ENCODE measurements around the gene STIM1.

The STIM1 gene

DNA sequence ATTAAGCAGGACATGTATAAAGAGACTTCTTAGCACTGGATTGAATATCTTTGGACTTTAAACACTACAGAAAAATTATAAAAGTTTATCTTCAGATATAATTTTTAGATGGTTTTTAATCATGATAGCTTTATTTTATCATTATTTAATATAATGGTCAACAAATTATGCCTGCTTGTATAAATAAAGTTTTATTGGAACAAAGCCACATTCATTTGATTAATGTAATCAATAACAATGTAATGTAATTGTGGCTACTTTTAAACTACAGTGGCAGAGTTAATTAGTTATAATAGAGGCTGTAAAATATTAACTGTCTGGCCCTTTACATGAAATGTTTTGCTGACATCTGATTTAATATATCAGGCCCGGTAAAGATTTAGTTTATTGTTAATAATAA lies 70.0 kb downstream of the STIM1 start:
- DNase-seq, result no peak

DNA sequence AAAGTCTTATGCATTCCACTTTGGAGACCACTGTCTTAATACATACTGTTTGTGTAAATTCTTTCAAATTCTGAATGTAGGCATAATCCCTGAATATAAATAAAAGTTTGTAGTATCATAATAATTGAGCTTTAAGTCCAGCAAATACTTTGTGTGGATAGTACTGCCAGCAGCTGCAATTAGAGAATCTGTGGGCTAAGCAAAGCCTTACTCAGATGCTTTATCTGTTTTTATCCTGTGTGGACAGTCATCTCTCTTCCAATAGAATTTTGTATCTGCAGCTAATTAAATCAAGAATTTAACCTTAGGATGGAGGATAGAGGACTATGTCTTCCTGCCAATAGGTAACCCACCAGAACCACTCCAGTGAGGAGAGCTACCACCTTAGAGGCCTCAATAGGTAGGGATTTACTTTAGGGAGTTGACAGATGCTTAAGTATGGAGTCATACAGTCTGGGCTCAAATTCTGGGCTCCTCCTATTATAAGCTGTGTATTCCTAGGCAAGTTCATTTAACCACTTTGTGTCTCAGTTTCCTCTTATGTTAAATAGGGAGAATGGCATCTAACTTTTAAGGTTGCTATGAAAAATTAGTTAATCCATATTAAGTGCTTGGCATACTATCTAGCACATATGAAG lies 71.1 kb downstream of the STIM1 start:
- DNase-seq, result no peak

DNA sequence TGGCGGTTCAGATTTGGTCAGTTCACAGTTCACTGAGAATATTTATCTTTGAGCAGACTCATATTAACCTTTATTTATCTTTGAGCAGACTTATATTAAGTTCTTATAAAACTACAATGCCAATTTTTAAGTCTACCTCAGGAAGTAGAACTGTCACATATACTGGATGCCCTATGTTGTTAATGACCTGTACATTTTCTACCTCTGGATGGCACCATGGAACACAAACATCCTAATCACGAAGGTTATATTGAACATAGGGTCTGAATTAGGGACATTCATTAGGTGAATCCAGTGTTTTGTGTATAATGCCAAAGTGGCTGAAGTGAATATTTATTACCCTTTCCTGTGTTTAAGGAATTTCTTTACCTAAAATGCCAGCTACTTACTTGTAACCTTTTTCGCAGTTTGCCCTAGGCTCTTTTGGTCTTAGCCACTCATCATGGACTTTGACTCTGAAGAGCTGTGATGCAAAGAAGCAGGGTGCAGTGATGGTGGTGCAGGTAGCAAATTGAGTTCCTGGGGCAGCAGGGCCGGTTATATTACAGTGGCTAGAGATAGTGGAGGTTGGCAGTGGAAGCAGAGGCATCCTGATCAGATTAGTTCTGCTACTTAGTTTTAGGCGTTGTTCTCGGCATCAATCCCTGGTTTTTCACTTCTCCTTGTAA lies 71.8 kb downstream of the STIM1 start:
- no peak for DNase-seq

DNA sequence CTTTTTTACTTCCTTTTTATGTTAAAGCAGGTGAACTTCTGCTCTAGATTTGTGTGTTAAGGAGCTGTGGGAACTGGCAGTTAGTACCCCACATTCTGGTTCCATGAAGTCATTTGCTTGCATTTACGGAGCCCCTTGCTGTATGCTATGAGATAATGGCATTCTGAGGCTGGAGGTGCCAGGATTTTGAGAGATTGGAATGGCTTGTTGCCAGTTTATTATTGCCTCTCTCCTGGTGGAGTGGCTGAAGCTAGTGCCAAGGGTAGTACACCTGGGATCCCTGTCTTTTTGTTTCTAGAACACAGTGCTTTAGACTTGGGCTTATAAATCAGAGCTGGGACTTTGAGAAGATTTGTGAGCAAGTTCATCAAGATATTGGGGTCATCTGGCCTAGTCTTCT lies 73.8 kb downstream of the STIM1 start:
- no peak for DNase-seq

DNA sequence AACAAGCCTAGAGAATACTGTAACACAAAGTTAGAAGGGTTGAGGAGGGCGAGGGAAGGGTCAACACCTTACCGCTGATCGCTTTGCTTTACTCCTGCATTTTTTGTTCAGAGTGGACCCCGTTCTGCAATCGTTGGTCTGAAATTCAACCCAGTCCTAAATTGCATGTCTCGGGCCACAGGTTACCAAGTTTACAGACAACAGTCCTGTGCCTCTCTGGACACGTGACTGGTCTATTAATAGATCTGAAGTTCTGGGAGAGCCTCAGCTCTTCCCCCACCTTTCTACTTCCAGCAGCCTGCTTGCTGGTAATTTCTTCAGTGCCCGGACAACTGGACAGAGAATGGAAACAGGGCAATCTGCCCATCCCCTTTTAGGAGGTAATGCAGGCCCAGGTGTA lies 74.2 kb downstream of the STIM1 start:
- DNase-seq, result no peak

DNA sequence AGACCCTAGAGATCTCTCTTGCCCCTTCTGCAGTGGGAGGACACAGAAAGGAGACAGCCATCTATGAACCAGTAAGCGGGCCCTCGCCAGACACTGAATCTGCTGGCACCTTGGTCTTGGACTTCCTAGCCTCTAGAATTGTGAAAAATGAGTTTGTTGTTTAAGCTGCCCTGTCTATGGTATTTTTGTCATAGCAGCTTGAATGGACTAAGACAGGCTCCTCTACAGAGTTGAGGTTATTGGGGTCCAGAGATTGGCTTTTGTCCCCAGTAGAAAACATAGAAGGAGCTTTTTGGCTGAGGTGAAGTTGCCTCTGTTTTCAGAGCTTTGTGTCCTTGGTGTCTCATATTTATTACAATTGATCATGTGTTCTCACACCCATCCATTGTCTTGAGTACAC lies 77.2 kb downstream of the STIM1 start:
- DNase-seq, result no peak

DNA sequence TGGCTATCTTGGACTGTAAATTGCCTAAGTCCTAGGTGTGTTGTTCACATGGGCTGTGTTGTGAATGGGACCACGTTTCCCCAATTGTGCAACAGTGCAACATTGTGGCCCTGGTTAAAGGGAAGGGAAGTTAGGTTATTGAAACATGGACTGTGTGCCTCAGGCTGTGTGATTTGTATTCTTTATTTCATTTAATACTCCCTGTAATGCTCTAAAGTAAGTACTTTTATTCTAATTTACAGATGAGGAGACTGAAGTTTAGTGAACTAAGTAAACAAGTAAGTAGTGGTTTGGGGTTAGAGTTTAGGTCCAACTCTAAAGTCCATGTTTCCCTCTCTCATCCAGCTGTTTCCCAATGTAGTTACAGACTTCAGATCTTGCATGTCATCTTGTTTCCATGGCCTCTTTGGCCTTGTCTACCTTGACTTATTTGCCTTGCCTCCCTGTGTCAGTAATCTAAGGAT lies 77.7 kb downstream of the STIM1 start:
- DNase-seq, result no peak

DNA sequence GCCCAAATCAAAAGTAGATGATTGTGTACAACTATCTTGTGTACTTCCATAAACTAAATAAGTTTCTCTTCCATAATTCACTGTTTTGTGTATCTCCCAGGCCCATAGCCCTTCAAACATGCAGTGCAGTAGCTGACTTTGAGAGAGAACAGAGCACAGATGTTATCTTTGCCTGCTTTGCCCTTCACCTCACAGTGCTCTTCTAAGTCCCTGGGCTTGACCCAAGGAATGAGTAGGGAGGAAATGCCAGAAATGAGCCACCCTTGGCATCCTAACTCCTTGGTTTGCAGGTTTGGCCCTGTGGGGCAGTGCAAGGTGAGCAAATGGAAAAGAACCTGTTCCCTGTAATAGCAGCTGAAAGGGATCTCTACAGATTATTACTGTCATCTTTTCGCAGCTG lies 79.2 kb downstream of the STIM1 start:
- no peak for DNase-seq

DNA sequence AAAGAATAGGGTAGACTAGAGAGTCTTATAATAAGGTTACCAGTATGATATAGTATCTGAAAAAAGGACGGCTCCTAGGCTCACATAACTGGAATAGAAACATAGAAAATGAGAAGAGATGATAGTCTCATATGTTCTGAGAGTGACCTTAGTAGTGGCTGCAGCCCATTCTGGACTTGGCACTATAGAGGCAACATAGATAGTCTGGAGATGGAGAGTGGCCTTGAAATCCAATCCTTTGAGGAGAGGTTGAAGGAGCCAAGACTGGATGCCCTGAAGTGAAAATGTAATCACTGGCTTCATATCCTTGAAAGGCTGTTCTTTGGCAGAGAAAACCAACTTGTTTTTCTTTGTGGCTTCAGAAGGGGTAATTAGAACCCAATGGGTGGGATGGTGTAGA lies 81.1 kb downstream of the STIM1 start:
- no peak for DNase-seq

DNA sequence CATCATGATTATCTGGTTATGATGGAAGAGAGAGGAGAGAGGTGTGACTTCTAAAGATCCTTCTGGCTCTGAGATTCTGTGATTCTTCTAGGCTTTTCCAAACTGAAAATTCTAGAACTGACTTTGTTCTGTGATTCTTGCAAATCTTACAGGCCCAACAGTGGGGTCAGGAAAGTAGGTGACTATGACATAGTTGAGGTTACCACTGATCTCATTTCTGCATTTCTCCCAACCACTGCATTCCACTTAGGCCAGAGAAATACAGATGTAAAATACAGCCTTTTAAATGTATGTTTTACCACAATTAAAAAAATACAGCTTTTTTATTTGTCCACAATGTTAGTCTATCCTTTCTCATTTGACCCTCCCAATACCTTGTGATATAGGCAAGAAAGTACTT lies 83.7 kb downstream of the STIM1 start:
- DNase-seq, result no peak

DNA sequence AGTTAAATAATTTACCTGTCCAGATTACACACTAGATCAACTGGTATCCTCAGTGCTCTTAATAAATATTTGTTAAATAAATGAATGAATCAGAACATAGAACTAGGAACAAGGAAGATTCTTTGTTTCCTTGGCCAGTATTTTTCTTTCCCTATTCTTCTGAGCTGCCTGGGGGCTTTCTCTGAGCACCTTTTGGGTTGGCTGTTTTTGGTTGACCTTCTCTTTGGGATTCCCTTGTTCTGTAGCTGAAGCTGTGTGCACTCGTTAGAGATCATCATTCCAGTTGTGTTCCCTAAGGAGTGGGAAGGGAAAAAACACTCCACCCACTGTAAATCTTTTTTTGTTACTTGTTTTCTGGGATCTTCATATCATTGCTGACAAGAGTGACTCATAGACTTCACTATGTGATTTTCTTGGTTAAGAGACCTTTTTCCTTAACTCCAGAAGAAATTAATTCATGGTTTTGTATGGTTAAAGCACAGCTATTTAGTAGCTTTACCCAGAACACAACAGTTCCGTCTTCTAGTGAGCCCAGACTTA lies 84.3 kb downstream of the STIM1 start:
- no peak for DNase-seq

DNA sequence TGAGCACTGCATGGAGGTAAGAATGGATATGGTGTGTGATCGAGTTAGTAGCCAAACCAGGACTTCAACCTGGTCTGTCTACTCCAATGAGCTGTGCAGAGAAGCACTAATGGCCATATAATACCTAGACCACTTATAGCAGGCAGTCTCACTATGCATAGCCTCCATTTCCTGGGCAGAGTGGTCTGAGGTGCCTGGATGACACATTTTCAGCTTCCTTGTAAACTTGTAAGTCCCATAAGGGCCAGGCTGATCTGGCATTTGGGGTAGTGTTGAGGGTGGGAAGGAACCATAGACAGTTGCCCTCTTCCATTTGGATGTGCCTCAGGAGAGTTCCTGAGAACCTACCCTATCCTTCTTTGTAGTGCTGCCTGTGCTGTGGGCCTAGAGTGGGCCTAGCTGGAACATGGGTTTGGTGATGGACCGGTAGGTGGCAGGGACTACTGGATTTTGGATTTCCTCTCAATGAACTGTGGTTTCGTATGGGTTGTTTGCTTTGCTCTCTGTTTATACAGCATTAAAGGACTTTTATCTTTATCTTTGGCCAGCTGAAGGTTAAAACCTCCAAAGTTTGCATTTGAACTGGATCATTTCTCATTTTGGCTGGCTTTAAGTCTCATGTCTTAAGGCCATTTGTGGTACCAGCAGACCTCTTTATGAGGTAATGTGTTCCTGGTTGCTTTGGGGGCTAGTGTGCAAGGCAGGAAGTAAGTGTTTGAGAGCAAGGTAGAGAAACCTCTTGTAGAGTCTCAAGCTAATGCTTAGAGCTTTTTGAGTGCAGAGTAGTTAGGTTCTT lies 86.9 kb downstream of the STIM1 start:
- no peak for DNase-seq

DNA sequence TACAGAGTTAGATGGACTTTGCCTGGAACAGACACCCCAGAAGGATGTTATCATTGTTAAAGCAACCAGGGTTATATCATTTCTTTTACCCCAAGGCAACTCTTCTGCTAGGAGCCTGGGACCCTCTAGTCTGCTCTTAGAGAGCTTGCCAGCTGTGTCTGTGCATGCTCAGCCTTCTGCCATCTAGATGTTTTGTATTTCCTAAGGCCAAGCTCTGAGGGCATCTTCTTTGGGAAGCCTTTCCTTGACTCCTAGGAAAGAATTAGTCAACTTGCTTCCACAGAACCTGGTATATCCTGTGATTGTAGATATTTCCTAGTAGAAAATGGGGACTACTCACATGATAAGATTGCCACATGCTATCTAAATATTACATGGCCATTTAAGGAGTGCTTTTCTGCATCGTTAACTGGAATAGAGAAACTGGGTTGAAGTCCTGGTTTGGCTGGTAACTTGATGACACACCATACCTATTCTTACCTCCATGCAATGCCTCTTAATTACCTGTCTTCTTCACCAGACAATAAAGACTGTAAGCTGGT lies 87.6 kb downstream of the STIM1 start:
- no peak for DNase-seq

DNA sequence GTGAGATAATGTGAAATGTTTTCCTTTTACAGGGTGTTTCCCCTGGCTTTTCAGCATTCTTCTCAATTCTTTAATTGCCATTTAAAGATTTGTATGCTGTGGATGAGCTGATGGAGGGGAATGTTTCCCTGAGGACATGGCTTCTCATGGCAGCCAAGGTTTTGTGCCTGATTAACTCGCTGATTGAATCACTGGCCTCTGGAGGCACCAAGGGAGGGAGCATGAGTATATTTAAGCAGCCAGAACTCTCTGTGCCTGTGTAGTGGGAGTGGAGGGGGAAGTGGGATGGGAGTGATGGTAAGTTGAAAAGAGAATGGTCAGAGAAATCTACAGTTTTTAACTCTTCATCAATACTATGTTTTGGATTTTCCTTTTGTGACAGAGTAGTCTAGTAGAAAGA lies 88.7 kb downstream of the STIM1 start:
- no peak for DNase-seq

DNA sequence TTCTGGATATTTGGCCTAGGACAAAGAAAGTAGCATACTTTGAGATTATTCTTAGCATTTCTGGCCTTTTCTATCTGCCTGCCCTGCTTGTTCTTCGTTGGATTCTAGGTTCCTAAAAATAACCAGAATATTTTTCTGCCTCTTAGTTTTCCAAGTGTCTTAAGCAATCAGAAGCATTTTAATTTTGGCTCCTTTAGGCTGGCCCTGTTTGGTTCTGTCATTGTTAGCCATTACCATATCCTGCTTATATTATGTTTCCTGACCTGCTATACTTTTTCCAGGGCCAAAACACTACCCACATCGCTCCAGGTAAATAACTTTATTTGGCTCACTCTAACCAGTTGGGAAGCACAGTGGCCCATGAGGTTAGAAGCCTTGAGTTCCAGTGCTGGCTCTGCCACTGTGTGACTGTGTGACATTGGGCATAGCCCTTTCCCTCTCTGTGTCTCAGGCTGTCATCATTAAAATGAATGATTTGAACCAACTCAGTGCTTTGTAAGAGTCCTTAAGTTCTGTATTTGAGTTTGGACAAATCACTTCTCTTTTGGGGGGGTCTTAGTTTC lies 91.1 kb downstream of the STIM1 start:
- no peak for DNase-seq

DNA sequence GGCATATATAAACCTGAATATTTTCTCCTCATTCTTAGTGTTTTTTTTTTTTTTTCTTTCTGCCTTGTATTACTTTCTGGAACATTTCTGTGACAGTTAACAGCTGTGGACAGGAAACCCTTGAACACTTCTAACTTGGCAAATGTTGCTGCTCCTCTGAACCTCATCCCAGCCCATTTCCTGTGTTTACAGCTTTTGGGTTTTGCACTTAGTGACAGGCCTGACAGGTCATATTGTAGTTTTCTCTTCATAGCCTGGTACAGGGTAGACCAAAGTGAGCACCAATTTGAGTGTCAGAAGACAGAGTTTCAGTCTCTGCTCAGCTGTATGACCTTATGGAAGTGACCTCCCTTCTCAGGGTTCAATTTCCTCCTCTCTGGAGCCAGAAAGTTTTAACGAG lies 91.6 kb downstream of the STIM1 start:
- DNase-seq, result no peak

DNA sequence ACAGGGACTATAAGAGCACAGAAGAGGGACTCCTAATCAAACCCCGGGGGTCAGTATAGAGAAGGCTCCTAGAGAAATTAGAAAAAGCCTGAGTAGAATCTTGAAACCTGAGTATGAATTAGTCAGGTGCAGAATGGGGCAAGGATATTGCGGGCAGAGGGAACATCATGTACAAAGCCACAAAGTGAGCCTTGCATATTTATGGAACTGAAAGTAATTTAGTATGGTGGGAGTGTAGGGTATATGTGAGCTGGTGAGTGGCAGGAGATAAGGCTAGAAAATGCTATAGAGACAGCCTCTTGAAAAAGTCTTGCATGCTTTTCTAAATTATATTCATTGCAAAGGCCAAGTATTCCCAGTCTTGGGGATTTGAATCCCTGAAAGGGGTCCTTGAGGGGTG lies 93.7 kb downstream of the STIM1 start:
- DNase-seq, result no peak

DNA sequence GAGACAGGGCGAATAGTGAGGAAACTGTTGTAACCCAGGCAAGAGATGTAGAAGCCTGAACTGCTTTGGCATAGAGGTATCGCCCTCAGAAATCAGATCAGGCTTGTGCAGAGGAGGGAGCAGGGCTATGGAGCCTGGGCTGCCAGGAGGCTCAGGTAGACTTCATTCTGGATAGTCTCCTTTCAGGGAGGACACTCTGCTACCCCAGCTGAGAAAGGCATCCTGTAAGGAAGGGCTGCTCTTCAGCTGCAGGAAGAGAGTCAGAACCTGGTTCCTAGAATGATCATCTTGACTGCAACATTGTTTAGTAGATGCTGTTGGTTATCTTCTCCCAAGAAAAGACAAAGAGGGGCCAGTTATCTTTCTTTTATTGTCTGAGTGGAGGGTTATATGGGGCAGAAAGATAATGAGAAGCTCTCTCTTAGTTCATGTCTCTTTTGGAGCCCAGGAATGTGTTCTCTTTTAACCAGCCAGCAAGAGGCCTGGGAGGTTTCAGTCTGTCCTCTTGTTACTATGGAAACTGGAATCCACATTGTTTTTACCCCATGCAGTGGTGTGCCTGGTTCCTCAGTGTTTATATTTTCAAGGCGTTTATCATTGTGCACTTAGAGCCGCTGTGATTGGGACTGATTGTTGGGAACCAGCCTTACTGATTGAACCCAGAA lies 95.7 kb downstream of the STIM1 start:
- no peak for DNase-seq

DNA sequence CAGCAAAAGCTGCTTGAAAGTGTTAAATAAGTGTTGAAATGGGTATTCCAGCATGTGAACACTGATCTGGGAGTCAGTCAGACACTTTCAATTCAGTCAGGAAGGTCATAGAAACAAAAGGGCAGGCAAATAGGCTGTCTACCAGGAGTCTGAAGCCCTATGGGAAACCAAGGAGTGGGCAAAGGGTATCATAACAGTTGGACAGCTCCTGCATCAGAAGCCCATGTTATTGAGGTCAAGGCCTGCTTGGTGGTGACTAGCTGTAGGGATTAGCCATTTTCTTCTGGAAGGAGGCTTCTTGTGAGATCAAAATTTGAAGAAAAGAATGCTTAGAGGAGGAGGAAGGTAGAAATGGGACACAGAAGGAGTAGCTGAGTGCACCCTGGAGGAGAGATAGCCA lies 97.3 kb downstream of the STIM1 start:
- DNase-seq, result no peak

DNA sequence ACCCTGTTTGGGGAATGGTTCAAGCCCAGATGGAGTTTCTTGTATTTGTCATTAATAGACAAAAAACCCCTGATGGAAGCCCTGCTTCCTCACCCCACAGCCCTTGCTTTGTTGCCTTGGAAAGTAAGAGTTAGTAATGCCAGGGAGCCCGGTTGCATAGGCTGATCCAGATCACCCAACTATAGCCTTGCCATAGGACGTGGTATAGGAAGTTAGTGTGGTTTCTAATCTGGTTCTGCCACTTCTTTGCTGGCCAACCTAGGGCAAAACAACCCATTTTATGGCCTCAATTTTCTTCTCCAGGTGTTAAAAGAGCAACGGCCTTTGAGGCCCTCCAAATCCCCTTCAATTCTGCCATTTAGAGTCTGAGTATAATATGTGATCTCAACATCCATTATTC lies 97.9 kb downstream of the STIM1 start:
- no peak for DNase-seq

DNA sequence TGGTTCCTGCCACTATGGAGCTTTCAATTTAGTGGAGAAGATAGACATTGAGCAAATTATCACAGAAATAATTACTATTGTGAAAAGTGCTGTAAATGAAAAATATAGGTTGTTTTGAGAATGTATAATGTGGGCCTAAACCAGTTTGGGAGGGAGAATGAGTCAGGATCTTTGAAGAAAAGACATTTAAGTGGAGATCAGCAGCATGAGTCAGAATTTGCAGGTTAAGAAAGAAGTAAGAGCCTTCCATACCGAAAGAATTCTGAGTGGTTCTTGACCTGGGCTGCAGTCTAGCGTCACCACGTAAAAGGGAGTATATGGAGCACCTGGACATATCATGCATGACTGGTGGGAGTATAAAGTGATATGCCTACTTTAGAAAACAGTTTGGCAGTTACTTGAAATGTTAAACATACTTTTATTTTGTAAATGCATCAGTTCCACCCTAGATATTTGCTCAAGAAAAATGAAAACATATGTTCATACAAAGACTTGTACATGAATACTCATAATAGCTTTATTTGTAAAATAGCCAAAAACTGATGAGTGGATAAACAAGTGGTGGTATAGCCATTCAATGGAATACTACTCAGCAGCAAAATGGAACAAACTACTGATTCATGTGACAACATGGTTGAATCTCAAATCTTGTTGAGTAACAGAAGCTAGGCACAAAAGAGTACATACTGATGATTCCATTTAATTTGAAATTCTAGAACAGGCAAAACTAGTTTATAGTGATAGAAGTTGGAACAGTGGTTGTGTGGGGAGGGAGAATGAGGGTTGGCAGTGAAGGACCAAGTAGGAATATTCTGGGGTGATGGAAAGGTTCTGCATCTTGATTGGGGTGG lies 99.2 kb downstream of the STIM1 start:
- DNase-seq, result no peak

DNA sequence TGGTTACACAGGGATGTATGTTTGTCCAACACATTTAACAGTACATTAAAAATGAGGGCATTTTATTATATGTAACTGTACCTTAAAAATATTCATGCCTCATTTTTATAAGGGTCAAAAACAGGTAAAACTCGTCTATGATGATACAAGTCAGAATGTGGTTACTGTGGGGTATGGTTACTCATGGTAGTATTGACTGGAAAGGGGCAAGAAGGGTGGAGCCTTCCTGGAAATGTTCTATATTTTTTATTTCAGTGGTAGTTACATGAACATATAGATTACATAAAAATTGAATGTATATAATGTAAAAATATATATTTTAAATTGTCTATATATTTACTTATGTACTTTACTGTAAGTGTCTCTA lies 99.8 kb downstream of the STIM1 start:
- DNase-seq, result no peak
